Left colon (tissue), 2 donors: ENCODE results near the gene ZNF428. TPM values are rescaled to one million over a fixed set of nuclear protein-coding genes. Genes with fewer than 3 reads are reported as not detected.
A peak's percentile ranks its signal among the peaks of the same experiment; 100 is the strongest.
"Not testable (repeated sequence)": the region's sequence is repeated elsewhere in the genome, so short reads cannot be mapped to it uniquely, and the experiment has no call there.

Source experiments
- ATAC-seq: fragments of 200-7000 bp; cut with Tn5 transposase; one replicate; pipeline ENCODE4 v1.9.1; 2020; ENCODE audit warnings: mild to moderate bottlenecking, moderate library complexity
- DNase-seq, 2 donors: peaks; one replicate each; pipeline ENCODE4 v3.0.0-alpha.2; 2020
- intact Hi-C, 2 donors: fragments of 100-400 bp; cut with DNase I in 1 of 2; cut with micrococcal nuclease in 1 of 2; formaldehyde crosslinking; loops; one replicate each; pipeline versions ENCODE4 v1.11.2 to v1.14.0; 2022; cut with DNase I, micrococcal nuclease
- total RNA-seq, 2 donors: library from RNA; stranded (reverse); fragmentation: NEBNext Ultra II Directional; extraction: Animal tissue kit (Norgen Biotek cat#: 25700); gene quantifications; one replicate each; pipeline ENCODE4 v1.2.1, GENCODE V29; 2021
- donor health status: DM: no; HTN: no; CAD: no.
- donor health status: DM: yes; HTN: yes; CAD: no.

Gene ZNF428
- total RNA-seq, 2 donors from 2014 or later, result 16.3 to 18.7 TPM

GRCh38 chr19:43598445-43599240 is 20.8 kb downstream of the ZNF428 start:
- no peak for DNase-seq
- no peak for ATAC-seq
- intact Hi-C loops, result no loop called here

GRCh38 chr19:43597876-43598275 is 21.6 kb downstream of the ZNF428 start:
- no peak for DNase-seq
- no peak for ATAC-seq
- intact Hi-C loops, result no loop called here

DNA sequence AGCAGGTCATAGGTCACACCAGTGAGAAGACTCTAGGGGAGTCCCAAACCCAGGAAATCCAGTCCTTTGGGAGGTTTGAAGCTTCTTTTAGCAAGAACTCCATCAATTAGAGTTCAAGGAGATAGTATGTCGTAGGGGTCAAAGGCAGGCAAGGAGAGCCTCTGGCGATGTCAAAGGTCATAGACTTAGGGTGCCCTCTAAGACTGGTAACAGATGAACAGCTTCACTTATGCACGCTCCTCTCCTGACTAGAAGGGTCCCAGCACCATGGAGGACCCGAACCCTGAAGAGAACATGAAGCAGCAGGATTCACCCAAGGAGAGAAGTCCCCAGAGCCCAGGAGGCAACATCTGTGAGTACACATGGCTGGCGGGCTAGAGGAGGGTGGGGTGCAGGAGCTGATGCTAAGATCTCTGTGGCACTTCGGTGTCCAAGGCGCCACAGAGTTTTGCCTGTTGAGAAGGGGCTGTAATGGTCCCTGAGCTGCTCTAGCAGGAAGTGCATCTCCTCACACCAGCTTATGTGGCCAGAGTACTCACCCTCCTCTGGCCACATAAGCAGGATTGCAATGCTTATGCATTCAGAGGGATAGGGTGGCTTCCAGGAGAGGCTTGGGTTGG is 22.5 kb downstream of the ZNF428 start:
- intact Hi-C loops, result no loop called here
- no peak for ATAC-seq
- DNase-seq, result no peak

DNA sequence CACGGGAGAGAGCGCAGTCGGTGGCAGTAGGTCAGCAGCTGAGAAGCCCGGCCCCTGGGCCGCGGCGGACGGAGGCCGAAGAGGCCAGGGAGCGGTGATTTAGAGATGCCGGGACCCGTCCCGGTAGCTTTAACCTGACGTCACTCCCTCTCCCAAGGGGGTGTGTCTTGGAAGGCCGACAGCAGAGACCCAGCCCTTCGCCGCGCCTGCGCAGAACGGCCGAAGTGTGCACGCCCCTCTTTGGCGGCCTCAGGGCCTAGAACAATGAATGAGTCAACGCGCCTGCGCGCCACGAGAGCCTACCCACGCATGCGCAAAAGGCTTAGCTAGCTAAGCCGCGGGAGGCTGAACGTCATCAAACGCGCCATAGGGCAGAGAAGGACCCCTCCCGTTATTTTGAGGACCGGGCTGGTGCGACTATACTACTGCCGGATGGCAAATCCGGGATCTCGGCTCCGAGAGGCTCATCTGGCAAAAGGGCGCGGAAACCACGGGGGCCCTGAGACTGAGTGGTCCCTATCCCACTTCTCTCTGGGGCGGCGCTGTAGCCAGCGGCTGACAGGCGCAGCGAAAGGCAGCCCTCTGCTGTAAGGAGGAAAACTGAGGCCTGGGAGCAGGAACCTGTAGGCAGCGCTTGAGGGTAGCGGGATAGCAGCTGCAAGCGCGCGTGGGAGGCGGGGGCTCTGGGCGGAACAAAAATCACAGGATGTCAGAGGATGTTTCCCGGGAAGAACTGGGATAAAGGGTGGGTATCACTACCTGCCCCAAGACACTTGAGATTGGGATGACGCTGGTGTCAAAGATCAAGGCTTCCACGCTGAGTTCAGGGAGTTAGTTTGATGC is 23.2 kb downstream of the ZNF428 start, which contains the start of the genes IRGQ and ZNF576:
Gene IRGQ (minus strand): TSS at position 136 of the 843 bp plus-strand sequence. CDS start 796 bp downstream, outside the sequence.
Gene ZNF576 (plus strand): TSS at position 597 of the 843 bp plus-strand sequence. CDS start 514 bp downstream, outside the sequence.
- DNase-seq (peak; percentile 100), ATAC-seq (peak; percentile 86)
- intact Hi-C loops, result no loop called here

- DNase-seq, result no peak
- intact Hi-C loops, result no loop called here
- ATAC-seq, result peak; percentile 19
Measured at GRCh38 chr19:43595605-43595998, 23.8 kb downstream of the ZNF428 start.

DNA sequence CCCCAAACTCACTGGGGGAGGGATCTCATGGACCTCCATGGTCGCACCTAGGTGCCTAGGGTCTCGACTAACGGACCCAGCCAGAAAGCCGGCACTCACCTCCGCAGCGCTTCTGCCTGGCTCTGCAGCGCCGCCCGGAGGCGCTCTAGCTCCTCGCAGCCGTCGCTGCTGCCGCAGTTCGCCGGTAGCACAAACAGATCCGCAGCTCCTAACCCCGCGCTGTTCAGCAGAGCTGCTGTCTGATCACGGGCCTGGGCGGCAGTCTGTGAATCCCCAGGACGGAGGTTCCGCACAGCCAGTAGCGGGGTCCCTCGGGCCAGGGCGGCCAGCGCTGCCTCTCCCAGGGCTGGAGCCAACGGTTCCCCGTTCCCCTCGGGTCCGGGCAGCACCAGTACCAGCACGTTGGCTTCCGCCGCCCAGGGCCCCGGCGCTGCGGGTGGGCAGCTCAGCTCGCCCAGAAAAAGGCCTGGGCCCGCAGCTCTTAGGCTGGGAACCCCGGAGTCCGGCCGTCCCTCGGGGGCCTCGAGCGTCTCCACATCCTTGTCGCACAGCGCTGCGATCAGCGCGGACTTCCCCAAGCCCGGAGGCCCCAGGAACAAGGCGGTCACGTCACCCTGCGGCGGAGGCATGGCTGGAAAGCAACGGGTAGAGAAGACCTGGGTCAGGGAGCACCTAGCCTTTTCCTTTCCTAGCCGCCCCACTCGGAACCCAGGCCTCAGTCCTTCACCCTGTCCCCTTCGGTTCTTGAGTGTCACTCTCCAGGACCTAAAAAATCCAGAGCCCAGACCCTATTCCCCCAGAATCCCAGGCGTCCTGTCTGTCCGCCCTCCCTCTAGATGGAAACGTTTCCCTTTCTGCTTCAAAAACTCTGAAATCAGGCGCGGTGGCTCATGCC is 24.5 kb downstream of the ZNF428 start:
- ATAC-seq, result peak; percentile 47
- intact Hi-C loops, result no loop called here
- DNase-seq, result peak; percentile 56 to 68

DNA sequence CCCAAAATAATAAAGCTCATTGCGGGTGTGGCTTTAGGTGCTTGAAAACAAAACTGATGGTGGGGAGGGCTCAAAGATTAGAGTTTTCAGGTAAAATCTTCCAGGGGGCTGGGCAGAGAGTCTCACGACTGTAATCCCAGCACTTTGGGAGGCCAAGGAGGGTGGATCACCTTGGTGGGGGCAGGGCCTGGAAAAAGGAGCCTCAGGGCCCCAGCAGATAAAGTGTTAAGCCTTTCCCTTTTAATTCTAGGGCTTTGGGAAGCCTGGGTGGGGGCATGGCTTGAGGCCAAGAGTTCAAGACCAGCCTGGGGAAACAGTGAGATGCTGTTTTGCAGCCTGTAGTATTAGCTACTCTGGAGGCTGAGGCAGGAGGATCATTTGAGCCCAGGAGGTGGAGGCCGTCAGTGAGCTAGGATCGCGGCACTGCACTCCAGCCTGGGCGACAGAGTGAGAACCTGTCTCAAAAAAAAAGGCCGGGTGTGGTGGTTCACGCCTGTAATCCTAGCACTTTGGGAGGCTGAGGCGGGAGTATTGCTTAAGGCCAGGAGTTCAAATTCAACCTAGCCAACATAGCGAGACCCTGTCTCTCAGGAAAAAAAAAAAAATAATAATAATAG is 25.2 kb downstream of the ZNF428 start:
- ATAC-seq (no peak), DNase-seq (no peak)
- intact Hi-C loops, result no loop called here

DNA sequence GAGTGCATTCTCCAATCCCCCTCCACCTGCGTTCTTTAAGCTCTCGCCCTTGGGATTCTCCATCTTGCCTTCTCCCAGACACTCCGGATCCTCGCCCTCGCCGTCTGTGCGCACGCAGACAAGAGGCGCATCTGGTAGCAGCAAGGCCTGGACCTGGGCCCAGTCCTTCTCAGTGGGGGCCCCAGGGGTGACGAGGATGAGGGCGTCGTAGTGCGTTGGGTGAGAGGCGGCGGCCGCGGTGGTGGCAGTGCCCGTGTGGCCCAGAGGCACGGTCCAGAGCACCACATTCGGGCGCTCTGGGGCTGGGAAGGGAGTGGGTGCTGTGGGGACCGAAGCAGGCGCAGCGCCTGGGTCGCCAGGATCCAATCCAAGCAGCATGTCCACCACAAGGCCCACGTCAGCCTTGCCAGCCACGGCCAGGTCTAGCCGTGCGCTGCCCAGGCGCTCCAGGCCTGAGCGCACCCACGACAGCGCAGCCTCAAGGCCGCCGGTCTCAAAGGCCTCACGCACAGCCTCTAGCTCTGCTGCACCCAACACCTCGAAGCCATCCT is 26.6 kb downstream of the ZNF428 start:
- intact Hi-C loops, result no loop called here
- DNase-seq (no peak), ATAC-seq (no peak)

GRCh38 chr19:43591904-43592772 is 27.3 kb downstream of the ZNF428 start:
- intact Hi-C loops, result no loop called here
- no peak for DNase-seq
- ATAC-seq, result no peak

- no peak for DNase-seq
- ATAC-seq, result no peak
- intact Hi-C loops, result no loop called here
Measured at GRCh38 chr19:43589678-43590077, 29.8 kb downstream of the ZNF428 start.

DNA sequence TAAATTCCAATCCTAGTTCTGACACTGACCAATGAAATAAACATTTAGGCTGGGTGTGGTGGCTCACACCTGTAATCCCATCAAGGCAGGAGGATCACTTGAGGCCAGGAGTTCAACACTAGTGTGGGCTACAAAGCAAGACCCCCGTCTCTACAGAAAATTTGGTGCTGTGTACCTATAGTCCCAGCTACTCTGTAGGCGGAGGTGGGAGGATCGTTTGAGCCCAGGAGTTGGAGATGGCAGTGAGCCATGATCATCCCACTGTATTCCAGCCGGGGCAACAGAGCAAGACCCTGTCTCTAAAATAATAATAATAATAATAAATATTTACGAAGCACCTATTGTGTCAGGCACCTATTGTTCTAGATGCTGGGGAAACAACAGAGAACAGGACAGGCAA is 30.2 kb downstream of the ZNF428 start:
- ATAC-seq (no peak), DNase-seq (no peak)
- intact Hi-C loops, result no loop called here

DNA sequence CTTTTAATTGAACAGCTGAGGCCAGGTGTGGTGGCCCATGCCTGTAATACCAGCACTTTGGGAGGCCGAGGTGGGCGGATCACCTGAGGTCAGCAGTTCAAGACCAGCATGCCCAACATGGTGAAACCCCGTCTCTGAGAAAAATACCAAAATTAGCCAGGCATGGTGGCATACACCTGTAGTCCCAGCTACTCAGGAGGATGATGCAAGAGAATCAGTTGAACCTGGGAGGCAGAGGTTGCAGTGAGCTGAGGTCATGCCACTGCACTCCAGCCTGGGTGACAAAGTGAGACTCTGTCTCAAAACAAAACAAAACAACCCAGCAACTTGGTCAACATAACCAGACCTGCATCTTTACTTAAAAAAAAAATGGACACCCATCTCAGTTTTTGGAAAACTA is 32.4 kb downstream of the ZNF428 start:
- DNase-seq, intact Hi-C loops, ATAC-seq: not testable (repeated sequence)

DNA sequence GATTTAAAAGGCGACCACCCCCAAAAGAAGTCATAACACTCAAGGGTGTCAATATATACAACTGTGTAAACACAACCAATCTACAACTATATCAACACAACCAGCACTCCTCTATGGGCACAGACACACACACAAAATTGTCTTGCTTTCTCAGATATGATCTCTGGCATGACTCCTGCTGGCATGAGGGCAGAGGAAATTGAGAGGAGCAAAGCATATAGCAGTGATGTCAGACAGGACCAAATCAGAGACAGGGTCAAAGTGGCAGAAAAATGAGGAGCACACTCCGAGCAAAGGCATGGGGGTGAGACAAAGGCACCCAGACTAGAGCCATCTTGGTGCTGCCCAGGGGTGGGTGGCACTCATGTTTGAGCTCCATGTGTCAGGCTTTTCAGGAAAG is 33.1 kb downstream of the ZNF428 start:
- ATAC-seq (no peak), DNase-seq (no peak)
- intact Hi-C loops, result no loop called here

DNA sequence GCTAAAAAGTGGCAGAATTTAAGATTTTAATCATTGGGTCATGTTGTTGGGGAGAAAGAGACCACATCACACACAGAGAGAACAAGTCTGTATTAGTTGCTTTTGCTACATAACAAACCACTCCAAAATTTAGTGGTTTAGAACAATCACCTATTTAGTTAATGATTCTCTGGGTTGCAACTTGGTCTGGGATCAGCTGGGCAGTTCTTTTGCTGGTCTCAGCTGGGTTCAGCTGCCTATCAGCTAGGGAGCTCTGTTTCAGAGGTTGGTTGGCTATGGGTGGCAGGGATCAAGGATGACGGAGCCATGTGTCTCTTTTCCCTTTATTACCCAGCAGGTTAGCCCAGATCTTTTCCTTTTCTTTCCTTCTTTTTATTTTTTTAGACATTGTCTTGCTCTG is 34.9 kb downstream of the ZNF428 start:
- DNase-seq, result no peak
- intact Hi-C loops, result no loop called here
- ATAC-seq, result no peak

- ATAC-seq, result no peak
- intact Hi-C loops, result no loop called here
- no peak for DNase-seq
Measured at GRCh38 chr19:43582495-43582894, 36.9 kb downstream of the ZNF428 start.

GRCh38 chr19:43581467-43581866 is 38.0 kb downstream of the ZNF428 start:
- ATAC-seq (no peak), DNase-seq (no peak)
- intact Hi-C loops, result no loop called here

DNA sequence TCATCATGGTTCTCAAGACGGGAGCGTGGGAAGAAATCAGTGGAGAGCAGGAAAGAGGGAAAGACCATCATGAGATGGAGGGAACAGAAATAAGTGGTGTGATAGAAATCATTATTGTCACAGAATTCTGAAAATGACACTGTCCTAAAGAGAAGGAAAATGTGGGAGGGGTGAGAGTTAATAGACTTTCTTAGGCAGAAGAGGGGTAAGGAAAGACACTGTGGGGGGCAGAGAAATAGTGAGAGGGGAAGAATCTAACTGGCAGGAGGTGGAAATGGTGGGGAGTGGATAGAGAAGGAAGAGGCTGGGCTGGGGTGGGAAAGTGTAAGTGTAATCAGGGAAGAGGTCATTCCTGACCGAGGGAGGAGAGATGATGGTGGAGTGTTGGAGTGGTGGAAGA is 40.6 kb downstream of the ZNF428 start:
- intact Hi-C loops, result no loop called here
- DNase-seq (no peak), ATAC-seq (no peak)
